GM12891 (cell line): ENCODE measurements around the gene CDC14B.

Source experiments
- POLR2A ChIP-seq: IDR thresholded peaks from 2 replicates; pipeline ENCODE4 v1.6.1; 2011; ENCODE audit warnings: low read depth, low read length, control low read depth
- POLR2AphosphoS5 ChIP-seq: IDR thresholded peaks from 2 replicates; pipeline ENCODE4 v1.6.1; 2011; ENCODE audit warnings: low read depth, low read length, control low read depth
- POU2F2 ChIP-seq: IDR thresholded peaks from 2 replicates; pipeline ENCODE4 v1.6.1; 2011; ENCODE audit warnings: low read depth, mild to moderate bottlenecking, control low read depth, low read length, moderate library complexity
- TAF1 ChIP-seq: IDR thresholded peaks from 2 replicates; pipeline ENCODE4 v1.6.1; 2011; ENCODE audit warnings: low read depth, low read length, control low read depth

DNA sequence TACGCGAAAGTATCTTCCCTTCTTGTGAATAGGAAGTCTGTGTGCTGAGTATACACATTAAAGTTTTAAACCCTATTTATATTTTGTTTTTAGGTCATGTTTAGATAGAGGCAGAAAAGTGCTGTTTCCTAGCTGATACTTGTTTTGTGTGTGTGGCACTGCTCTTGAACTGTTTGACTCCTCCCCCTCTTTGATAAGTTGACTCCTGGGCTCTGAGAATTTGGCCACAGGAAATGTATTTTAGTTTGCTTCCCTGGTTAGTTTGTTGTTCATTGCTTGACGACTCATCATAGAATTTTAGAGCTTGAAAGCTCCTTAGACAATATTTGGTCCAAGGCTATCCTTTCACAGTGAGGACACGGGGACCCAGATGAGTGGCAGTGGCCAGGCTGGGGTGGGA, 2.0 kb upstream of the CDC14B start:
- no peak for TF ChIP-seq POU2F2
- no peak for TF ChIP-seq POLR2A
- no peak for TF ChIP-seq TAF1
- no peak for TF ChIP-seq POLR2AphosphoS5
